ENCODE data around the gene ZNF514. TPM values are rescaled to one million over a fixed set of nuclear protein-coding genes. Genes with fewer than 3 reads are reported as not detected.
A peak's percentile ranks its signal among the peaks of the same experiment; 100 is the strongest.

ZNF514 gene
- total RNA-seq, 1 experiment from 2014 or later, result 12.9 TPM

GRCh38 chr2:95121407-95122196 lies 38.0 kb downstream of the ZNF514 start, which contains the start of gene MRPS5:
TSS of gene MRPS5 (minus strand) at chr2:95121808. CDS start at chr2:95121791, 17 bp downstream.
- Mint-ChIP-seq H3K4me1 (peaks cover 27% of the 10 kb centered on the region in 2 experiments), H3K9me3 (peaks cover 2 to 5% of the 10 kb centered on the region in 2 experiments; a peak in 3 of 5 replicates), H3K36me3 (ENCODE audit: insufficient read depth in 1 of 3, low read depth in 3 of 3) (peaks cover 6 to 18% (median 17%) of the 10 kb centered on the region in 3 experiments), H3K27ac (peak within 1 kb of the TSS in 2 of 3 experiments; percentile 95 to 96; a peak in 5 of 7 replicates), H3K27me3 (ENCODE audit: low read depth) (peaks cover 10% of the 10 kb centered on the region), H3K4me3 (peak within 1 kb of the TSS; percentile 97 to 98)
- no peak within 1 kb of the TSS for H3T11ph ChIP-seq (ENCODE audit: low read length)
- no peak within 1 kb of the TSS for H3K23ac ChIP-seq (ENCODE audit: insufficient read length, low read depth, low read length)
- peak within 1 kb of the TSS; percentile 47 for H3K4me2 ChIP-seq (ENCODE audit: insufficient read depth, insufficient read length, low read length)
- H2AK5ac ChIP-seq (ENCODE audit: insufficient read length, low read length), result no peak within 1 kb of the TSS
- H3K4ac ChIP-seq (ENCODE audit: low read depth, low read length), result no peak within 1 kb of the TSS
- H3K23me2 ChIP-seq (ENCODE audit: insufficient read length, low read depth, low read length, poor library complexity, severe bottlenecking), result no peaks in the 10 kb centered on the region
- H2BK15ac ChIP-seq (ENCODE audit: low read depth, low read length), result peak within 1 kb of the TSS; percentile 100; the same call in 1 of the 2 replicates
- H3K14ac ChIP-seq (ENCODE audit: insufficient read depth, low read length), result peak within 1 kb of the TSS; percentile 99
- H3K9me3 ChIP-seq (ENCODE audit: control insufficient read depth, low read depth, low read length), result no peaks in the 10 kb centered on the region
- H2AFZ ChIP-seq (ENCODE audit: low read length), result peak within 1 kb of the TSS; percentile 23
- H3K27me3 ChIP-seq (ENCODE audit: insufficient read depth, low read length), result no peaks in the 10 kb centered on the region; the same call in 1 of the 2 replicates
- peaks cover 3% of the 10 kb centered on the region for H3K79me1 ChIP-seq (ENCODE audit: insufficient read depth, low read depth, low read length, poor library complexity, severe bottlenecking)
- no peak within 1 kb of the TSS for H4K91ac ChIP-seq (ENCODE audit: insufficient read length, low read depth, low read length)
- peak; percentile 80 for DNase-seq
- no peaks in the 10 kb centered on the region; the same call in 1 of the 2 replicates for H3K4me1 ChIP-seq (ENCODE audit: insufficient read depth, low read length)
- H3K27ac ChIP-seq (ENCODE audit: insufficient read length, low read depth, low read length), result no peak within 1 kb of the TSS
- no peaks in the 10 kb centered on the region for H4K20me1 ChIP-seq (ENCODE audit: control insufficient read depth, insufficient read depth, insufficient read length)
- H2BK20ac ChIP-seq (ENCODE audit: low read depth, low read length, poor library complexity, severe bottlenecking), result no peak within 1 kb of the TSS
- H2BK120ac ChIP-seq (ENCODE audit: low read depth, low read length, poor library complexity, severe bottlenecking), result no peak within 1 kb of the TSS
- H4K8ac ChIP-seq (replicated peaks; ENCODE audit: insufficient read length, low read depth, low read length), result peak within 1 kb of the TSS; percentile 77
- TF ChIP-seq, protein P1, sequence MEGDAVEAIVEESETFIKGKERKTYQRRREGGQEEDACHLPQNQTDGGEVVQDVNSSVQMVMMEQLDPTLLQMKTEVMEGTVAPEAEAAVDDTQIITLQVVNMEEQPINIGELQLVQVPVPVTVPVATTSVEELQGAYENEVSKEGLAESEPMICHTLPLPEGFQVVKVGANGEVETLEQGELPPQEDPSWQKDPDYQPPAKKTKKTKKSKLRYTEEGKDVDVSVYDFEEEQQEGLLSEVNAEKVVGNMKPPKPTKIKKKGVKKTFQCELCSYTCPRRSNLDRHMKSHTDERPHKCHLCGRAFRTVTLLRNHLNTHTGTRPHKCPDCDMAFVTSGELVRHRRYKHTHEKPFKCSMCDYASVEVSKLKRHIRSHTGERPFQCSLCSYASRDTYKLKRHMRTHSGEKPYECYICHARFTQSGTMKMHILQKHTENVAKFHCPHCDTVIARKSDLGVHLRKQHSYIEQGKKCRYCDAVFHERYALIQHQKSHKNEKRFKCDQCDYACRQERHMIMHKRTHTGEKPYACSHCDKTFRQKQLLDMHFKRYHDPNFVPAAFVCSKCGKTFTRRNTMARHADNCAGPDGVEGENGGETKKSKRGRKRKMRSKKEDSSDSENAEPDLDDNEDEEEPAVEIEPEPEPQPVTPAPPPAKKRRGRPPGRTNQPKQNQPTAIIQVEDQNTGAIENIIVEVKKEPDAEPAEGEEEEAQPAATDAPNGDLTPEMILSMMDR (conservative IDR thresholded peaks at IDR 0.05), result peak; percentile 24; the same call in 2 of the 3 replicates
- H3K56ac ChIP-seq (ENCODE audit: insufficient read length, low read depth, low read length), result no peak within 1 kb of the TSS
- H3K18ac ChIP-seq (ENCODE audit: insufficient read length, low read depth, low read length), result peak within 1 kb of the TSS; percentile 99
- H3K9ac ChIP-seq (ENCODE audit: extremely low read depth, insufficient read length, low read length), result peak within 1 kb of the TSS; percentile 92
- H2BK12ac ChIP-seq (ENCODE audit: insufficient read length, low read depth, low read length), result peak within 1 kb of the TSS; percentile 99
- no CpG with 5 or more reads among the region's 86 CpGs for WGBS (ENCODE audit: extremely low coverage, insufficient read length, low lambda C conversion rate)
- peak within 1 kb of the TSS; percentile 82 for H4K5ac ChIP-seq (ENCODE audit: insufficient read length, low read depth, low read length)
- peaks cover 13% of the 10 kb centered on the region; the same call in 1 of the 2 replicates for H3K79me2 ChIP-seq (ENCODE audit: insufficient read depth, low read length)
- H2BK5ac ChIP-seq (ENCODE audit: insufficient read length, low read length), result peak within 1 kb of the TSS; percentile 87
